GM12878 (cell line): ENCODE measurements around the gene SBK2.

ENCODE experiments used
- EZH2 ChIP-seq: IDR thresholded peaks from 2 replicates; pipeline ENCODE4 v1.6.1; 2012; ENCODE audit warnings: low read depth, mild to moderate bottlenecking, control low read depth, inconsistent platforms, low read length, borderline replicate concordance; ENCODE audit not compliant: control insufficient read depth
- NFYA ChIP-seq: IDR thresholded peaks from 2 replicates; pipeline ENCODE4 v1.6.1; 2011; ENCODE audit warnings: low read depth, mild to moderate bottlenecking, low read length, improper control_type of control experiment, borderline replicate concordance
- POLR2AphosphoS5 ChIP-seq: IDR thresholded peaks from 2 replicates; pipeline ENCODE4 v1.6.1; 2011; ENCODE audit warnings: mild to moderate bottlenecking, low read length, inconsistent platforms
- SP1 ChIP-seq: IDR thresholded peaks from one replicate; pipeline ENCODE4 v1.6.1; 2011; ENCODE audit warnings: low read depth, low read length
- TF ChIP-seq, protein P1 (sequence below), 3 experiments: IDR thresholded peaks in 2 of 3; conservative IDR thresholded peaks in 1 of 3; 2 replicates each; pipeline ENCODE4 v1.5.1; 2011; ENCODE audit warnings: low read depth in 3 of 3, low read length in 3 of 3, mild to moderate bottlenecking in 3 of 3, control low read depth in 2 of 3, moderate library complexity in 2 of 3, inconsistent platforms in 1 of 3, mixed read lengths in 1 of 3; ENCODE audit not compliant: control insufficient read depth in 2 of 3, insufficient read depth in 1 of 3; ENCODE audit errors: extremely low read depth in 1 of 3
- TF ChIP-seq, protein P2 (sequence below): IDR thresholded peaks from 2 replicates; pipeline ENCODE4 v1.6.1; 2011; ENCODE audit warnings: mild to moderate bottlenecking, low read depth, low read length, moderate library complexity; ENCODE audit not compliant: insufficient replicate concordance

GRCh38 chr19:55578031-55578760, 41.3 kb upstream of the SBK2 start:
- TF ChIP-seq NFYA (no peak), EZH2 (no peak), POLR2AphosphoS5 (no peak), SP1 (no peak)
- TF ChIP-seq, protein P1, sequence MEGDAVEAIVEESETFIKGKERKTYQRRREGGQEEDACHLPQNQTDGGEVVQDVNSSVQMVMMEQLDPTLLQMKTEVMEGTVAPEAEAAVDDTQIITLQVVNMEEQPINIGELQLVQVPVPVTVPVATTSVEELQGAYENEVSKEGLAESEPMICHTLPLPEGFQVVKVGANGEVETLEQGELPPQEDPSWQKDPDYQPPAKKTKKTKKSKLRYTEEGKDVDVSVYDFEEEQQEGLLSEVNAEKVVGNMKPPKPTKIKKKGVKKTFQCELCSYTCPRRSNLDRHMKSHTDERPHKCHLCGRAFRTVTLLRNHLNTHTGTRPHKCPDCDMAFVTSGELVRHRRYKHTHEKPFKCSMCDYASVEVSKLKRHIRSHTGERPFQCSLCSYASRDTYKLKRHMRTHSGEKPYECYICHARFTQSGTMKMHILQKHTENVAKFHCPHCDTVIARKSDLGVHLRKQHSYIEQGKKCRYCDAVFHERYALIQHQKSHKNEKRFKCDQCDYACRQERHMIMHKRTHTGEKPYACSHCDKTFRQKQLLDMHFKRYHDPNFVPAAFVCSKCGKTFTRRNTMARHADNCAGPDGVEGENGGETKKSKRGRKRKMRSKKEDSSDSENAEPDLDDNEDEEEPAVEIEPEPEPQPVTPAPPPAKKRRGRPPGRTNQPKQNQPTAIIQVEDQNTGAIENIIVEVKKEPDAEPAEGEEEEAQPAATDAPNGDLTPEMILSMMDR (IDR thresholded peaks at IDR 0.05 in 2 of 3, conservative IDR thresholded peaks at IDR 0.05 in 1 of 3; ENCODE audit: control insufficient read depth in 2 of 3, extremely low read depth in 1 of 3, insufficient read depth in 1 of 3, low read depth in 3 of 3, low read length in 3 of 3), result no peak
- TF ChIP-seq, protein P2, sequence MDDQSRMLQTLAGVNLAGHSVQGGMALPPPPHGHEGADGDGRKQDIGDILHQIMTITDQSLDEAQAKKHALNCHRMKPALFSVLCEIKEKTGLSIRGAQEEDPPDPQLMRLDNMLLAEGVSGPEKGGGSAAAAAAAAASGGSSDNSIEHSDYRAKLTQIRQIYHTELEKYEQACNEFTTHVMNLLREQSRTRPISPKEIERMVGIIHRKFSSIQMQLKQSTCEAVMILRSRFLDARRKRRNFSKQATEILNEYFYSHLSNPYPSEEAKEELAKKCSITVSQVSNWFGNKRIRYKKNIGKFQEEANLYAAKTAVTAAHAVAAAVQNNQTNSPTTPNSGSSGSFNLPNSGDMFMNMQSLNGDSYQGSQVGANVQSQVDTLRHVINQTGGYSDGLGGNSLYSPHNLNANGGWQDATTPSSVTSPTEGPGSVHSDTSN, result no peak
